HG03457 (cell line): ENCODE measurements around the gene TMEFF2.
"Not testable (repeated sequence)": the region's sequence is repeated elsewhere in the genome, so short reads cannot be mapped to it uniquely, and the experiment has no call there.

Experiments used
- ATAC-seq: cut with Tn5 transposase; IDR thresholded peaks from one replicate; pipeline ENCODE4 v1.9.1; 2021; ENCODE audit warnings: moderate number of reproducible peaks; ENCODE audit not compliant: unreplicated experiment

TMEFF2 gene

DNA sequence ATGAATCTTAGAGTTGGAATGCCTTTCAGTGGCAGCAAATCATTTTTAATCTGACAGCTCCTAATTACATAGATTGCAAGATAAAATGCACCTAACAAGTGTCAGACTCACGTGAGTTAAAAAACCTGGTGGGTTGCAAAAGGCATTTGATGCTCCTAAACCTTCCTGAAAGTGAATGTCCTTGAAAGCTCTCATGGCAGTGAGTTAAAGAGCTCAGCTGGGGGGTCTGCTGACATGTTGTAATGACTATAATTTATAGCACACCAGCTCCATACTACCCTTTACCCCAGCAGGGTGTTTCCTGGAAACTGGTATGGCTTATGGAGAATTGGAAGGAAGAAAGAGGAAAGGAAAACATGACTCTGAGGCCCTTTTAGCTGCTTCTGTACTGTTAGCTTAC, 256.0 kb downstream of the TMEFF2 start:
- no peak for ATAC-seq

DNA sequence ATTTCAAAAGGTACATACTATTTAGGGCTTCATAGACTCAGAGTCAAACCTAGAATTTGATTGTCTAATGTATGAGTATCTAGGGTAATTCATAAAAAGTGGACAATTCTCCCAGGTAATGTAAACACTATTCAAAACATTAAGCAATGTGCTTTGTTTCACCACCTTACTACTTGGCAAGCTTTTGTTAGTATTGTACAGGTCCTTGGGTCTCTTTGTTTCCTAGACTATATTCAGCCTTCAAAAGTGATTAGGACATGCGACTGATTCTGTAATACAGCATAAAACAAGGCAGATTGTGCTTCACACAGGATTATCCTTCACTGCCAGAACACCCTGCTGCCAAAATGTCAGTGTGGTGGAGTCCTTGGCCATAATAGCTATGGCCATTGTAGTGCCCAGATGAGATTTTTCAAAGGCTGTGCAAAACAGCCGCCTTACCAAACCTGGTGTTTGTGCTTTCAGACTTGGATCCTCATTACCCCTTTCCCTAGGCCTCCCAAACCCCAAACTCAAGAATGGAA, 257.8 kb downstream of the TMEFF2 start:
- no peak for ATAC-seq

DNA sequence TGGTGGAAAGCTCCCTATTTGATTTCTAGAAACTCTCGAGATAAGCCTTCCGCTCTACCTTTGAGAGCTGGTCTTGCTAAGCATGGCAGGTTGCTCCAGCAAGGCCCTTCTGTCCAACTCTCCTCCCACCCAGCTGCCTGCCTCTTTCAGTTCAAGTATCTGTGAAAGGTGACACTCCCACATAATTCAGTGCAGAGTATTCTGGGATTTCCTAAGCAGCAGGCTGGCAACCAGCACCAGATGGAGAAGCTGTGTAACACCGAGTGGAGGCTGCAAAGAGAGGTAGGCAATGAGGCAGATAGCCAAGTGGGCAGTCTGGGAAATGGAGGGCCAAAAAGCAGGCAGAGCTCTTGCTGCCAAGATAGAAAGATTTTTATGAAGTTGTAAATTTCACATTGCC, 259.5 kb downstream of the TMEFF2 start:
- ATAC-seq: no peak

DNA sequence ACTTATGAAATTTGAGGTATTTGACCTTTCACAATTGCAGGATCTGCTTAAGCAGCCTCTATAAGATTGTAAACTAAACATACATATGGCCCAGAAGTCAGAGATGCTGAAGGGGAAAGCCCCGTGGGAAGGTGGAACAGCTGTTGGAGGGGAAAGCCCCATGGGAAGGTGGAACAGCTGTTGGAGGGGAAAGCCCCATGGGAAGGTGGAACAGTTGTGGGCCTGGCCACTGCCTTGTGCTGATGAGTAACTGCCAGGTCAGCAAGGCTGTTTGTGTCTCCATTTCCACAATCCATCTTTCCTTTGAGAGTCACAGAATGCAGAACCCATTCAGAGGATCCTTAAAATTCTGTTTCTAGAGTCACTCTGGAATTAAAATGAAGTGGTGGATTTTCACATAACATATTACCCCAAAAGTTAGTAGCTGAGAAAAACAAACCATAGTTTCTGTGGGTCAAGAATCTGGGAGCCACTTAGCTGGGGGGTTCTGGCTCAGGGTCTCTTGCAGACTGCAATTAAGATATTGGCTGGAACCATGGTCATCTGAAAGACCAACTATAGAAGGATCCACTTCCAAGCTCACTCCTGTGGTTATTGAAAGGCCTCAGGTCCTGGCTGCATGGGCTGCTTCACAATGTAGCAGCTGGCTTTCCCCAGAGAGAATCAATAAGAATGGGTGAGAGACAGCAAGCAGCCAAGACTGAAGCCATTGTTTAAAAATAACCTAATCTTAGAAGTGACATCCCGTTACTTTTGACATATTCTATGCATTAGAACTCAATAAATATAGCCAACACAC, 261.2 kb downstream of the TMEFF2 start:
- peak; percentile 98 for ATAC-seq

DNA sequence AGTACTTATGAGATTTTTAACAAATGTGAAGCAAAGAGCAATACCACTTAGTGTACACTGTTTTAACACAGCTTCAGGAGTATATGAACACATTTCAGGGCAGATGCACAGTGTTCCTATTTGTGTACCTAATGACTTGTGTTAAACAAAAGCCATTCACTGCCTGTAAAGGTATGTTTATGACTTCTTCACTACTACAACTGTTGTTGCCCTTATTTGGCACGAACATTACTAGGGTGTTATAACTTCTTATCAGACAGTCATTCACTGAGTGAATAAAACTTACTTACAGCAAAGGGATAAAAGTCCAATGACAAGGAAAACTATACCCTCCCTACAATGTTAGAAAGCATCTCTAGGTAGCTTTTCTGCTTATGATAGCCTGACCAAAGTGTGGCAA, 262.4 kb downstream of the TMEFF2 start:
- ATAC-seq: no peak

DNA sequence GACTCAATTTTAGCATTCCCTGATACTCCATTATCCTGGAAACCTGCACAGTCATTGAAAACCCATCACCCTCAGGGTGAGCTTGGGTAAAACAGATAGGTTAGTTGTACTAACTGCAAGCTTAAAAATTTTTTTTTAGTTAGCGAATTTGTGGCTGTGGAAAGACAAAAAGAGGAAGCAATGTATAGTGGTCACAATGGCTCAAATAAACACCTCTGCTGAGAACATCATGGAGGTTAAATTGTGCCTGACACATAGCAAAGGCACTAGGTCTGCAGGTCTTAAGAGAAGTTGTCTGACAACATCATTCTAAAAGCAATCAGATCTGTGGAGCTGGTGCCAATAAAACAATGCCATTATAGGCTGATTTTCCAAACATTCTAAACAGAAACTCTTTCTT, 263.4 kb downstream of the TMEFF2 start:
- no peak for ATAC-seq

DNA sequence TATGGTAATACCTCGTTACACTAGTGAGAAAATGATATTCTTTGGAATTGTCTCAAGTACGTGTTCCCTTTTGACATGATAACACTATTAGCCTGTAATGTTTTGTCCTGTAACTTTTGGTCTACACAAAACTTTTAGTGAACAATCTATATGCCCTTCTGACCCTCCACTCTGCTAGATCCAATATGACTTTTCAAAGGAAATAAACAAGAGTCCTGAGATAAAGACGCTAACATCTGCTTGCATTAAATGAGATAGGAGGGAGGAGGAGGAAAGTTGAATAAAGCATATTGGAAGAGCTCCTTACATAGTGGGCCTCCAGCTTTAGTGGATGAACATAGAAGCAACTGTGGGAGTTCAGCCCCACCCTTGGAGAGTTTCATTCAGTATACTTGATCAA, 264.5 kb downstream of the TMEFF2 start:
- ATAC-seq: no peak

DNA sequence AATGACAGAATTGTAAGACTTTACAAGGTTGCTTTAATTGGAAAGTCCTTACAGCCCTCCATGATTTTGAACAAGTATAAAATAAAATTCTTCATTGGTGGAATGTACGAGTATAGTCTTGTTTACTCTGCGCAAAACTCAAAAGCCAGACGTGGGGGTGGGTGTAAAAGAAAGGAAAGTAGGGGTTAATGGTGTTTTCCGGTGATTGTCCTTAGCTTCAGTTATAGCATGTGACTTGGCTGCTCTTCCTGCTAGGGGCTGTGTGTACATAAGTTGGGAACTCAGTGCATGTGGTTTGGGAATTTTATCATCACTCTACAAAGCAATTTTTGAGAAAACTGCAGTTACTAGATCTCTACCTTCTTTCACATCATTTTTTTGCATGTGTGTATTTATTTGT, 265.4 kb downstream of the TMEFF2 start:
- no peak for ATAC-seq

DNA sequence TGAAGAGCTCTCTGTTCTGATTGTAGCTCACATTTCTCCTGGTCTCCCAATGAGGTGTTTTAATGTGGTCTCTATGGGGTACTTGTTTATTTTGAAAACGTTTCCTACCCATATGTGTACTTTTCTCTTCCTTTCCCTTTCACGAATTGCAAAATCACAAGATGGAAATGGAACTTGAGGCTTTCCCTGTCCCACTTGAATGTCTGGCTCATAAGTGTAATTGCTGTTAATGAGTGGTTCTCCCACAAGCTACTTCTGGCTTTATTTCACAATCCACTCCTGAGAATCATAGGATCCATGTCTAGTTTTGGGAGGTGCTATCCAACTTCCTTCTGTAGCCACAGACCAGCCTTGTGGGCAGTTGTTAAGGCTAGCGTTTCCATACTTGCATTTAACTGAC, 266.7 kb downstream of the TMEFF2 start:
- no peak for ATAC-seq

DNA sequence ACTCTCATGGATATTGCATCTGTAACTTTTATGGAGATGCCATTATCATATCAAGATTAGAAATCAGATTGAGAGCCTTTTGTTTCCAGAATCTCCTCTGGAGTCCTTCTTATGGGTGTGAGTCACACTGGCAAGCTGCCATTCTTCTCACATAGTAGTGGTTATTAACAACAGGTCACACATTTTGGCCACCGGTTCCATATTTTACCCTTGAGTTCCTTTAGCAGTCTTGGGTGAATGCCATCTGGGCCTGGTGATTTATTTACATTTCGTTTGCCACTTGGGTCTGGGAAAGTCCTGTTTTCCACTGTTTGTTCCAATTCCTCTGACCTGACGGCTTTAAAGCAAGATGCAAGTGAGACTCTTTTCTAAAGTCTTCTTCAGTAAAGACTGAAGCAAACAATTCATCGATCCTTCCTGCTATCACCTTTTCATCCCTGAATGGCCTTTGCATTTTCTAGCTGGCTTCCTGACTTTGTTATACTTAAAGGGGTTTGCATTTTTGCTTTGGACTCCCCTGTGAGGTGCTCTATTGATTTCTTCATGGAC, 267.3 kb downstream of the TMEFF2 start:
- no peak for ATAC-seq

DNA sequence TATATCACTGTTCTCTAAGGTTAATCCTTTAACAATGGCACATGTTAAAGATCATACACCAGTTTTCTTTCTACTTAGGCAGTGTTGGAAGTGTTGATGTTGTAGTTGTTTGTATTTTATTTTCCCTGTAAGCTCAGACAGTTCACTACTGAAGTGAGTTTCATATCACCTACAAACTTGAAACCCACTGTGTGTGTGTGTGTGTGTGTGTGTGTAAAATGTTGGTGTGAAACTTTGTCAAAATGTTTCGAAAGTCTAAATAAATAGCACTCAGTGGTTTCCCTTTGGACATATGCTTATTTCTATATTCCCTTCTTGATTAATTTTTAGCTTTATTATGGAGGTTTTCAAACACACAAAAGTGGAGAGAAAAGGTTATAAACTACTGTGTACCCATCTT, 268.1 kb downstream of the TMEFF2 start:
- no peak for ATAC-seq

DNA sequence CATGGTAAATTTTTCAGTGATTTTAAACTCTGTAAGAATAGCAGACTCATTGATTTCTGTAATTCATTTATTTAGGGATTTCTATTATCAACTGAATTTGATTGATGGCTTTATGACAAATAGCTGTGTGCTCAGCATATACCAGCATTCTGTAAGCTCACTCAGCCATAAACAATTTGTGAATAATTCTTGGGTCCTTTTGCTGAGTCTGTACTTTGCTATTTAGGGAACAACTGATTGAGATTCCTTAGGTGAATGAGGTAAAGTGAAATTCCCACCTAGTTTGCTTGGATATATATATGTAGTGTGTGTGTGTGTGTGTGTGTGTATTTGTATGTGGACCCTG, 271.1 kb downstream of the TMEFF2 start:
- ATAC-seq: no peak

DNA sequence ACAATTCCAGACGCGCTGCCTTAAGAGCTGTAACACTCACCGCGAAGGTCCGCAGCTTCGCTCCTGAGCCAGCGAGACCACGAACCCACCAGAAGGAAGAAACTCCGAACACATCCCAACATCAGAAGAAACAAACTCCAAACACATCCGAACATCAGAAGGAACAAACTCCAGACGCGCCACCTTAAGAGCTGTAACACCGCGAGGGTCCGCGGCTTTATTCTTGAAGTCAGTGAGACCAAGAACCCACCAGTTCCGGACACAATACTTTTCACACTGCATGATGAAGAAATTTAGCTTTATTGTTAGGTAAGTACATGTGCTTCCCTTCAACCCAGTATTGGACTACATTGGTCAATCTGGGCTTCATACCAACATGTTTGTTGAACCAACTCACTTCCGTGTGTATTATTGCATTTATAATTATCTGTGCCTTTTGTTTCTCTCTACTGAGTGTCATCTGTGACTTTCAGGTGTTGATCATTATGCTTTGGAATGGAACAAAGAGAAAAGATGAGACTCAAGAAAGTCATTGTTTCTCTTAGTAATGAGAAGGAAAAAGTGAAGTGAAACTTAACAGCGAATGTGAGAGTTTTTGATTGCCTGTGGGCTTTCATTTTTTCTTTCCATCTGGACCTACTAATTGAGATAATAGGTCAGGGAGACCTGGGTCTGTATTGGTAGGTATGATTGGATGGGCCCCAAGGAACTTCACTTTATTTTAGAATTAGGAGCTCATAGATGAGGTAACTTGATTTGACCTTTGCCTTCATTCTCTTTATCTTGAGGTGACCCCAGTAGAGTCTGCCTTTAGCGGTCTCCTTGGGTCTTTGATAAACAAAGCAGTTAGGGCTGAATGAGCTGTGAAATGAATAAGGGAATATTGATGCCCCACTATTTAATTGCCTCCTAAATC, 271.7 kb downstream of the TMEFF2 start:
- ATAC-seq: peak; percentile 97

DNA sequence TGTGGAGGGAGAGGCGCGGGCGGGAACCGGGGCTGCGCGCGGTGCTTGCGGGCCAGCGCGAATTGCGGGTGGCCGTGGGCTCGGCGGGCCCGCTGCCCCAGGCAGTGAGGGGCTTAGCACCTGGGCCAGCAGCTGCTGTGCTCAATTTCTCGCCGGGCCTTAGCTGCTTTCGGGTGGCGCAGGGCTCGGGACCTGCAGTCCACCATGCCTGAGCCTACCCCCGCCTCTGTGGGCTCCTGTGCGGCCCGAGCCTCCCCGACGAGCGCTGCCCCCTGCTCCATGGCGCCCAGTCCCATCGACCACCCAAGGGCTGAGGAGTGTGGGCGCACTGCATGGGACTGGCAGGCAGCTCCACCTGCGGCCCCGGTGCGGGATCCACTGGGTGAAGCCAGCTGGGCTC, 273.1 kb downstream of the TMEFF2 start:
- not testable (repeated sequence) for ATAC-seq

DNA sequence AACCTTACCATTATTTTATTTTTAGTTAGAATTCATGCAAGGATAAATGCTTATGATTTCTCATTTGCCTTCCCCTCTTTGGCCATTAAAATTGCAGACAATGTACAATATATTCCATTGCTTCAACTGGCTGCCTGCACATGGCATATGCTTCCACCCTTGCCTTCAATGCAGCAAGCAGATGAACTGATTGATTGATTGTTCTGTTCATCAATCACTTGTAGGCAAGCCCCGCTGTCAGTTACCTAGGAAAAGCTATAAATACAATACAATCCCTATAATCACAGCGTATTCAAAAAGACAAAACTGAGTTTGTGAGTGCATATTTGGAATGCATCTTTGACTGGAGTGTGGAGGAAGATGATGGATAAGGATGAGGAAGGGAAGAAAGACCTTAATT, 274.2 kb downstream of the TMEFF2 start:
- ATAC-seq: no peak

DNA sequence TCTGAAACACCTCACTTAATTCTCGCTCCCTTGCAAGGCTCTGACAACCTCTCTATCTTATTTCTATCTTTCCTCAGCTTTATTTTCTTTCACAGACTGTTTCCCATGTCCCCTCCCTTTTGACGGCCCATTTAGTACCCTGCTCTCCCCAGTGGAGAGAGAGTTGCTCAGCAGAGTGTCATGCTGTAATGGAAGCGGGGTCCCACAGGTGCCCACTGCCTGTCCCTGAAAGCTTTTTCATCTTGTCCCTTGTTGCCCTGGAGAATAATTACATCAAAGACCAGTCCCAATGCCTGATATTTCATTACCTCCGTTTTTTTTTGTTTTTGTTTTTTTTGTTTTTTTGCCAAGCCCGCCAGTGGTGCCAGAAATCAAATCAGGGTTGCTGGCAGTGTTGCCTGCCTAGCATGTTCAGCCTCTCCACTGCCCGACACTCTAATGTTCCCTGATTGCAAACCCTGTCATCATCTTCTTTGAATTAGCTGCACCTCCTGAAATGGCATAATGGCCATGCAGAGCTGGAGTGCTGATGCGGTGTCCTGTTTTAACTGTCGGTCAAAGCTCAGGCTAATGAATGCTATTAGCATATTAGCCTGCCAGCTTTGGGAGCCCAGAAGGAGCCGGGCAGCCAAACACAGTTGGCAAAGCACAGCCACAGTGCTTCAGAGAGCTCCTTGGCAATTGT, 276.6 kb downstream of the TMEFF2 start:
- ATAC-seq: no peak

DNA sequence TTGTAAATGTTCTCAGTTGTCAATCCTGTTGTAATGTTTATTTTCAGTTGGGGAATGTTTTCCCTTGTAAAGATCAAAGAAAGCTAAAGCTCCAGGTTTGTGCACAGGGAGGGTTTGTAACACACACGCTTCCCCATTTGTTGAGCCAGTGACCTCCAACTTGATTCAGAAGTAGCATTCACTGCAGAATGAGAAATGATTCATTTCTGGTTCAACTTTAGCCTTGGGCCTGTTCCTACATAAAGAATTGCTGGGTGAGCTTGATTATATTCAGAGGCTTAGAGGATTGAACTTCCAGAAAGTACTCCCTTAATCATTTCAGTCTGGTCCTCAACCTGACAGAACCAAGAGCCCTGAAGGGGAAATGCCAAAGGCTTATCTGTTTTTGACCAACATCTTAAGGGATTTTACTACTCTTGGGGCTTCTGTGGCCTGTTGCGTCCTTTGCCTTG, 277.3 kb downstream of the TMEFF2 start:
- no peak for ATAC-seq

DNA sequence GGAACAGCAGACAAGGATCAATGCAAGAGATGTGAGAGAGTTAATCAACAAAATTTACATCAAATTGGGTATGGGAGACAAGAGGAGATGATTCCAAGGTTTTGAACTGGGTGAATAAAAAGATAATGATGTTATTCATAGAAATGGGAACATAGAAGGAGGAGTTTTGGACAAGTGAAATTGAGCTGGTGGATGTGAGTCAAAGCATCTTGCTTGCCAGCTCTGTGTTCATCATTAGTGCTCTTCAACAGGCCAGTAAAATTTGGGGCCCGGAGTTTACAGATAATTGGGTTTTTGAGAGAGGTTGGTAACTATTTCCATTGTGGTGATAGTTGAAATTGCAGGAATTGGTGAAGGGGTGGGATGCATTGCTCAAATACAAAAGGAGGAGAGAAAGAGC, 277.9 kb downstream of the TMEFF2 start:
- ATAC-seq: no peak

DNA sequence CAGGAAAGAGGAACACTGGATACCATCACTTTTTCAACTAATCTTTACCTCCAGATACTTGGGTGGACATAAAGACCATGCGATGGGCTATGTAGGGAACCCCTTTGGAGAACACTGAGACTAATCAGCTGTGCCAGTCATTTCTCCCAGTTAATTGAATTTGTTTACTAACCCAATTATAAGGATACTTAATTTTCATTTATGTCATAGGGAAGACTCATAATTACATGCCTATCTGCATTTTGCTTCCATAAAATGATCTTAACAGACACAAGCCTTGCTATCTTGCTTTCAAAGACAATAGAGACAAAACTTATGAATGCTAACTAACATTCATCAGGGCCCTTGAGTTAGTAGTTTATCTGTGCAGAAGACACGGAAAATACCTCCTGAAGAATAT, 279.0 kb downstream of the TMEFF2 start:
- ATAC-seq: no peak

DNA sequence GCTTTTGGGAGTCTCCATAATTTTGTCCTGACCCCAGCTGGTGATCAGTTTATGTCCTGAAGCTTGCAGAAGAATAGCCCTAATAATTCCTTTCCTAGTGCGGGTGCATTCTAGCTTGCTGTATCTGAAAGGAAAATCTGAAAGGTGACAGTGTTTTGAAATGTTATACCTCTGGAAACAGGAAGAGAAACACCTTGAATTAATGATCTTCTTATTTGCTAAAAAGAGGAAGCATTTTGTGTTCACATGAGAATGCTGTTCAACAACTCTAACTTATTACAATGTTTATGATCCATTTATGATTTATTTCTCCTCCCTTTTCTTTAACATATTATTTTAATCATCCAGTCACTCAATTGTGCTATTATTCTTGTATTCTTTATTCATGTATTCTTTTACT, 280.9 kb downstream of the TMEFF2 start:
- ATAC-seq: no peak

DNA sequence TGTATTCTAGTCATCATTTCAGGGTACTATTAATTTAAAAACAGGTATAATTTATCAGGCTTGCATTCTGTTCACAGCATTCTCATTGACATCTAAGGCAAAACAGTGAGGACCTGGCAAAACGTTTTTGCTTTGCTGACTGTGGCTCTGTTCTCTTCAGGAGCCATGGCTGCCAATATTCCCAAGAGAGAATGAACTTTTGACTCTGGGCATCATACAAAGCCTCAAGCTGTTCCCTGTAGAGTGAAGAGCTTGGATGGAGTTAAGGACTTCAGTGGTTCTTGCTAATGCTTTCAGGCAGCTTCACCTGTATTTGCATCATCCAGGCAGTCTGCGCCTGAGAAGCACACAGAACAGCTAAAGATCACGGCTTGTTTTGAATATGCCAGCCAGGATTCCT, 282.0 kb downstream of the TMEFF2 start:
- no peak for ATAC-seq
